Ovary (tissue), 9 donors: ENCODE data around the gene CARD10. TPM values are rescaled to one million over a fixed set of nuclear protein-coding genes. Genes with fewer than 3 reads are reported as not detected.
A peak's percentile ranks its signal among the peaks of the same experiment; 100 is the strongest.

Experiments
- DNase-seq, 5 donors: peaks; one replicate each; pipeline ENCODE4 v3.0.0-alpha.2; 2019 to 2020
- H3K27ac ChIP-seq, 2 donors: fragments of 200-600 bp; one replicate each; pipeline versions ENCODE4 v1.5.1 to v1.8.0; 2019 to 2022
- H3K27me3 ChIP-seq: fragments of 200-600 bp; one replicate; pipeline ENCODE4 v1.8.0; 2022
- H3K36me3 ChIP-seq: fragments of 200-600 bp; sonication (generic); one replicate; pipeline ENCODE4 v1.5.1; 2019
- H3K4me1 ChIP-seq: one replicate; pipeline ENCODE4 v1.8.1; 2013; ENCODE audit warnings: mild to moderate bottlenecking, moderate library complexity; ENCODE audit not compliant: insufficient read depth
- H3K4me3 ChIP-seq: fragments of 200-600 bp; sonication (generic); one replicate; pipeline ENCODE4 v1.5.1; 2017
- H3K9me3 ChIP-seq, 2 donors: fragments of 200-600 bp in 1 of 2; sonication (generic) in 1 of 2; one replicate each; pipeline versions ENCODE4 v1.5.1 to v1.8.1; 2013 to 2019; ENCODE audit warnings: mild to moderate bottlenecking in 1 of 2, moderate library complexity in 1 of 2
- CTCF ChIP-seq, 3 donors: fragments of 450-650 bp in 2 of 3; fragments of 200-600 bp in 1 of 3; IDR thresholded peaks; one replicate each; pipeline versions ENCODE4 v1.5.1 to v1.8.0; 2016 to 2022; ENCODE audit warnings: antibody characterized with exemption in 3 of 3, mild to moderate bottlenecking in 1 of 3
- EP300 ChIP-seq: sonication (generic); formaldehyde crosslinking; IDR thresholded peaks from one replicate; pipeline ENCODE4 v1.6.1; 2017; ENCODE audit warnings: antibody characterized with exemption
- POLR2A ChIP-seq: fragments of 450-650 bp; IDR thresholded peaks from one replicate; pipeline ENCODE4 v1.6.1; 2017; ENCODE audit warnings: antibody characterized with exemption, mild to moderate bottlenecking, moderate library complexity
- WGBS, 3 donors: extraction: QIAGEN DNeasy Blood & Tissue Kit in 1 of 3; methylation state at CpG; one replicate each; pipeline versions ENCODE4 v1.1.5 to v1.1.7; 2013 to 2017; 5-methylcytosine and 5-hydroxymethylcytosine counted together
- intact Hi-C, 4 donors: fragments of 100-400 bp; cut with DNase I; formaldehyde crosslinking; loops; one replicate each; pipeline versions ENCODE4 v1.11.0 to v1.15.1; 2022 to 2023
- polyA plus RNA-seq, 2 donors: library from polyadenylated mRNA; stranded (reverse); fragments of 200-250 nt in 1 of 2; fragments of 350-450 nt in 1 of 2; fragmentation: Illumina TruSeq in 1 of 2; extraction: RNeasy Lipid Tissue Mini Kit (QIAGEN cat#74804) in 1 of 2; gene quantifications; one replicate each; pipeline ENCODE4 v1.2.3, GENCODE V29; 2013 to 2014
- total RNA-seq, 7 donors: library from RNA; depleted of rRNA in 2 of 7; stranded (reverse); fragments of >200 nt in 2 of 7; fragmentation: NEBNext Ultra II Directional in 3 of 7; extraction: Animal tissue kit (Norgen Biotek cat#: 25700) in 3 of 7; gene quantifications; one replicate each; pipeline versions ENCODE4 v1.1.0 to v1.2.4, GENCODE V29; 2016 to 2023
- donor health status: DM: no; HTN: no; CAD: no; lungs with moderate emphysema.
- donor health status: DM: no; HTN: no; CAD: no.
- donor health status: Bipolar disorder and iron deficiency.
- donor health status: DM: yes; HTN: yes; CAD: no.
- donor health status: DM: no; HTN: no; CAD: no.
- donor health status: DM: yes; HTN: yes; CAD: no.

Gene CARD10
- total and polyA plus RNA-seq, 9 donors, result 0.72 to 13.6 (median 9.6) TPM

GRCh38 chr22:37526376-37526775 is 7.2 kb upstream of the CARD10 start:
- H3K4me3 ChIP-seq, result no peak overlapping the region
- no peaks in the 10 kb centered on the region for H3K27me3 ChIP-seq
- no peak for TF ChIP-seq EP300
- TF ChIP-seq POLR2A, result no peak
- TF ChIP-seq CTCF (IDR thresholded peaks at IDR 0.05), result no peak
- intact Hi-C loops, result no loop called here
- no peaks in the 10 kb centered on the region for H3K36me3 ChIP-seq
- no peak for DNase-seq
- H3K27ac ChIP-seq, result no peak overlapping the region
- H3K4me1 ChIP-seq, result no peaks in the 10 kb centered on the region
- WGBS, 3 donors, result 85 to 86% (median 85%) methylated on average over 12 of the region's 12 CpGs
- H3K9me3 ChIP-seq, result no peaks in the 10 kb centered on the region

- intact Hi-C loops, result no loop called here
- Histone ChIP-seq H3K9me3 (no peaks in the 10 kb centered on the region), H3K4me3 (no peak overlapping the region), H3K27ac (no peak overlapping the region), H3K36me3 (no peaks in the 10 kb centered on the region), H3K4me1 (peaks cover 4% of the 10 kb centered on the region), H3K27me3 (no peaks in the 10 kb centered on the region)
- TF ChIP-seq CTCF (IDR thresholded peaks at IDR 0.05) (no peak), EP300 (no peak), POLR2A (no peak)
- no peak for DNase-seq
- WGBS, 3 donors, result 69 to 75% (median 75%) methylated on average over 7 of the region's 7 CpGs
These were observed 6.6 kb upstream of the CARD10 start for GRCh38 chr22:37525746-37526350.

GRCh38 chr22:37525073-37525745 is 6.0 kb upstream of the CARD10 start:
- no peak for TF ChIP-seq EP300
- no peak for TF ChIP-seq CTCF (IDR thresholded peaks at IDR 0.05)
- TF ChIP-seq POLR2A, result no peak
- Histone ChIP-seq H3K9me3 (no peaks in the 10 kb centered on the region), H3K4me1 (peaks cover 6% of the 10 kb centered on the region), H3K36me3 (no peaks in the 10 kb centered on the region), H3K27ac (no peak overlapping the region), H3K4me3 (no peak overlapping the region), H3K27me3 (no peaks in the 10 kb centered on the region)
- intact Hi-C loops, result no loop called here
- WGBS, 3 donors, result 43 to 54% (median 49%) methylated on average over 10 of the region's 10 CpGs
- no peak for DNase-seq

- TF ChIP-seq POLR2A, result no peak
- TF ChIP-seq EP300, result no peak
- DNase-seq, result no peak
- 87 to 92% (median 90%) methylated on average over 6 of the region's 6 CpGs for WGBS, 3 donors
- Histone ChIP-seq H3K4me3 (no peak overlapping the region), H3K27ac (no peak overlapping the region), H3K27me3 (no peaks in the 10 kb centered on the region), H3K4me1 (peaks cover 8% of the 10 kb centered on the region), H3K9me3 (no peaks in the 10 kb centered on the region), H3K36me3 (no peaks in the 10 kb centered on the region)
- intact Hi-C loops, result no loop called here
These were observed 3.3 kb upstream of the CARD10 start for GRCh38 chr22:37522482-37522881.

GRCh38 chr22:37521236-37521739 is 2.1 kb upstream of the CARD10 start:
- DNase-seq, result peak in 1 of 5 donors; percentile 52
- Histone ChIP-seq H3K9me3 (no peaks in the 10 kb centered on the region), H3K36me3 (no peaks in the 10 kb centered on the region), H3K4me1 (peaks cover 8% of the 10 kb centered on the region), H3K4me3 (no peak overlapping the region), H3K27ac (no peak overlapping the region), H3K27me3 (no peaks in the 10 kb centered on the region)
- intact Hi-C loops, result no loop called here
- 61 to 75% (median 67%) methylated on average over 14 of the region's 14 CpGs for WGBS, 3 donors
- no peak for TF ChIP-seq CTCF (IDR thresholded peaks at IDR 0.05)
- no peak for TF ChIP-seq EP300
- no peak for TF ChIP-seq POLR2A
